ENCODE data around the gene UGT1A4. TPM values are rescaled to one million over a fixed set of nuclear protein-coding genes. Genes with fewer than 3 reads are reported as not detected.

Gene UGT1A4
- total RNA-seq, 1 donor from 2014 or later, result not detected

GRCh38 chr2:233764264-233764663, 45.7 kb downstream of the UGT1A4 start:
- Mint-ChIP-seq H3K36me3 (ENCODE audit: low read depth) (no peaks in the 10 kb centered on the region), H3K27ac (no peak overlapping the region), H3K9me3 (no peaks in the 10 kb centered on the region), H3K27me3 (ENCODE audit: low read depth) (peaks cover 6% of the 10 kb centered on the region), H3K4me1 (ENCODE audit: low read depth) (peaks cover 3% of the 10 kb centered on the region), H3K4me3 (ENCODE audit: low read depth) (no peak overlapping the region)
- DNase-seq (ENCODE audit: low spot score), result no peak
- intact Hi-C loops (cut with micrococcal nuclease), result no loop called here

- peaks cover 6% of the 10 kb centered on the region for H3K27me3 Mint-ChIP-seq (ENCODE audit: low read depth)
- DNase-seq (ENCODE audit: low spot score), result no peak
- H3K4me1 Mint-ChIP-seq (ENCODE audit: low read depth), result peaks cover 3% of the 10 kb centered on the region
- no peak overlapping the region for H3K4me3 Mint-ChIP-seq (ENCODE audit: low read depth)
- intact Hi-C loops (cut with micrococcal nuclease), result no loop called here
- no peaks in the 10 kb centered on the region for H3K9me3 Mint-ChIP-seq
- H3K36me3 Mint-ChIP-seq (ENCODE audit: low read depth), result no peaks in the 10 kb centered on the region
- no peak overlapping the region for H3K27ac Mint-ChIP-seq
Observed at GRCh38 chr2:233764761-233765160, 46.2 kb downstream of the UGT1A4 start.

GRCh38 chr2:233766416-233766815, 47.9 kb downstream of the UGT1A4 start:
- peaks cover 3% of the 10 kb centered on the region for H3K4me1 Mint-ChIP-seq (ENCODE audit: low read depth)
- no peaks in the 10 kb centered on the region for H3K9me3 Mint-ChIP-seq
- no peak overlapping the region for H3K4me3 Mint-ChIP-seq (ENCODE audit: low read depth)
- peaks cover 6% of the 10 kb centered on the region for H3K27me3 Mint-ChIP-seq (ENCODE audit: low read depth)
- no peak for DNase-seq (ENCODE audit: low spot score)
- H3K27ac Mint-ChIP-seq, result no peak overlapping the region
- no peaks in the 10 kb centered on the region for H3K36me3 Mint-ChIP-seq (ENCODE audit: low read depth)
- intact Hi-C loops (cut with micrococcal nuclease), result no loop called here

GRCh38 chr2:233768076-233768475, 49.5 kb downstream of the UGT1A4 start:
- peaks cover 6% of the 10 kb centered on the region for H3K27me3 Mint-ChIP-seq (ENCODE audit: low read depth)
- H3K9me3 Mint-ChIP-seq, result no peaks in the 10 kb centered on the region
- DNase-seq (ENCODE audit: low spot score), result no peak
- intact Hi-C loops (cut with micrococcal nuclease), result no loop called here
- peaks cover 3% of the 10 kb centered on the region for H3K4me1 Mint-ChIP-seq (ENCODE audit: low read depth)
- no peak overlapping the region for H3K27ac Mint-ChIP-seq
- H3K36me3 Mint-ChIP-seq (ENCODE audit: low read depth), result no peaks in the 10 kb centered on the region
- no peak overlapping the region for H3K4me3 Mint-ChIP-seq (ENCODE audit: low read depth)

GRCh38 chr2:233769260-233769659, 50.7 kb downstream of the UGT1A4 start:
- H3K4me1 Mint-ChIP-seq (ENCODE audit: low read depth), result peaks cover 3% of the 10 kb centered on the region
- H3K27me3 Mint-ChIP-seq (ENCODE audit: low read depth), result peaks cover 2% of the 10 kb centered on the region
- no peak overlapping the region for H3K4me3 Mint-ChIP-seq (ENCODE audit: low read depth)

GRCh38 chr2:233772153-233772552, 53.6 kb downstream of the UGT1A4 start:
- DNase-seq (ENCODE audit: low spot score), result no peak
- H3K27ac Mint-ChIP-seq, result no peak overlapping the region
- no peaks in the 10 kb centered on the region for H3K36me3 Mint-ChIP-seq (ENCODE audit: low read depth)
- intact Hi-C loops (cut with micrococcal nuclease), result no loop called here
- H3K27me3 Mint-ChIP-seq (ENCODE audit: low read depth), result no peaks in the 10 kb centered on the region
- H3K4me1 Mint-ChIP-seq (ENCODE audit: low read depth), result no peaks in the 10 kb centered on the region
- no peak overlapping the region for H3K4me3 Mint-ChIP-seq (ENCODE audit: low read depth)
- peaks cover 4% of the 10 kb centered on the region for H3K9me3 Mint-ChIP-seq

More at GRCh38 chr2:233769260-233769659, 50.7 kb downstream of the UGT1A4 start:
- Mint-ChIP-seq H3K9me3 (no peaks in the 10 kb centered on the region), H3K27ac (no peak overlapping the region), H3K36me3 (ENCODE audit: low read depth) (no peaks in the 10 kb centered on the region)
- DNase-seq (ENCODE audit: low spot score), result no peak
- intact Hi-C loops (cut with micrococcal nuclease), result no loop called here

- Mint-ChIP-seq H3K4me1 (ENCODE audit: low read depth) (no peaks in the 10 kb centered on the region), H3K27me3 (ENCODE audit: low read depth) (no peaks in the 10 kb centered on the region), H3K4me3 (ENCODE audit: low read depth) (no peak overlapping the region), H3K9me3 (peaks cover 4% of the 10 kb centered on the region), H3K36me3 (ENCODE audit: low read depth) (no peaks in the 10 kb centered on the region), H3K27ac (no peak overlapping the region)
- intact Hi-C loops (cut with micrococcal nuclease), result no loop called here
- no peak for DNase-seq (ENCODE audit: low spot score)
Observed at GRCh38 chr2:233772583-233772982, 54.0 kb downstream of the UGT1A4 start.

GRCh38 chr2:233773854-233774253, 55.3 kb downstream of the UGT1A4 start:
- H3K4me3 Mint-ChIP-seq (ENCODE audit: low read depth), result no peak overlapping the region
- no peaks in the 10 kb centered on the region for H3K27me3 Mint-ChIP-seq (ENCODE audit: low read depth)
- H3K36me3 Mint-ChIP-seq (ENCODE audit: low read depth), result no peaks in the 10 kb centered on the region
- no peaks in the 10 kb centered on the region for H3K4me1 Mint-ChIP-seq (ENCODE audit: low read depth)
- intact Hi-C loops (cut with micrococcal nuclease), result no loop called here
- peaks cover 4% of the 10 kb centered on the region for H3K9me3 Mint-ChIP-seq
- no peak overlapping the region for H3K27ac Mint-ChIP-seq
- DNase-seq (ENCODE audit: low spot score), result no peak

GRCh38 chr2:233775414-233775813, 56.9 kb downstream of the UGT1A4 start:
- no peaks in the 10 kb centered on the region for H3K4me1 Mint-ChIP-seq (ENCODE audit: low read depth)
- no peak overlapping the region for H3K4me3 Mint-ChIP-seq (ENCODE audit: low read depth)
- no peaks in the 10 kb centered on the region for H3K27me3 Mint-ChIP-seq (ENCODE audit: low read depth)
- H3K36me3 Mint-ChIP-seq (ENCODE audit: low read depth), result no peaks in the 10 kb centered on the region
- no peak for DNase-seq (ENCODE audit: low spot score)
- no peak overlapping the region for H3K27ac Mint-ChIP-seq
- H3K9me3 Mint-ChIP-seq, result peaks cover 4% of the 10 kb centered on the region
- intact Hi-C loops (cut with micrococcal nuclease), result no loop called here

GRCh38 chr2:233778030-233778429, 59.5 kb downstream of the UGT1A4 start, which contains the start of gene MROH2A:
MROH2A (plus strand) TSS chr2:233778330; CDS start chr2:233779359, 1,029 bp downstream.
- Mint-ChIP-seq H3K27me3 (ENCODE audit: low read depth) (peaks cover 4% of the 10 kb centered on the region), H3K27ac (no peak within 1 kb of the TSS), H3K36me3 (ENCODE audit: low read depth) (no peaks in the 10 kb centered on the region), H3K4me3 (ENCODE audit: low read depth) (no peak within 1 kb of the TSS), H3K9me3 (peaks cover 4% of the 10 kb centered on the region), H3K4me1 (ENCODE audit: low read depth) (no peaks in the 10 kb centered on the region)
- DNase-seq (ENCODE audit: low spot score), result no peak
- intact Hi-C loops (cut with micrococcal nuclease), result no loop called here

GRCh38 chr2:233779722-233780121, 61.2 kb downstream of the UGT1A4 start:
- H3K27ac Mint-ChIP-seq, result no peak overlapping the region
- H3K4me1 Mint-ChIP-seq (ENCODE audit: low read depth), result no peaks in the 10 kb centered on the region
- no peaks in the 10 kb centered on the region for H3K36me3 Mint-ChIP-seq (ENCODE audit: low read depth)
- intact Hi-C loops (cut with micrococcal nuclease), result no loop called here
- no peak overlapping the region for H3K4me3 Mint-ChIP-seq (ENCODE audit: low read depth)
- H3K27me3 Mint-ChIP-seq (ENCODE audit: low read depth), result peaks cover 4% of the 10 kb centered on the region
- peaks cover 4% of the 10 kb centered on the region for H3K9me3 Mint-ChIP-seq
- DNase-seq (ENCODE audit: low spot score), result no peak

GRCh38 chr2:233780771-233781170, 62.2 kb downstream of the UGT1A4 start:
- no peaks in the 10 kb centered on the region for H3K36me3 Mint-ChIP-seq (ENCODE audit: low read depth)
- H3K4me3 Mint-ChIP-seq (ENCODE audit: low read depth), result no peak overlapping the region
- H3K27me3 Mint-ChIP-seq (ENCODE audit: low read depth), result peaks cover 4% of the 10 kb centered on the region
- no peak overlapping the region for H3K27ac Mint-ChIP-seq
- intact Hi-C loops (cut with micrococcal nuclease), result no loop called here
- H3K9me3 Mint-ChIP-seq, result peaks cover 4% of the 10 kb centered on the region
- H3K4me1 Mint-ChIP-seq (ENCODE audit: low read depth), result no peaks in the 10 kb centered on the region
- no peak for DNase-seq (ENCODE audit: low spot score)

- no peaks in the 10 kb centered on the region for H3K27me3 Mint-ChIP-seq (ENCODE audit: low read depth)
- H3K9me3 Mint-ChIP-seq, result peaks cover 5% of the 10 kb centered on the region
- no peak overlapping the region for H3K27ac Mint-ChIP-seq
- DNase-seq (ENCODE audit: low spot score), result no peak
- intact Hi-C loops (cut with micrococcal nuclease), result no loop called here
- no peaks in the 10 kb centered on the region for H3K36me3 Mint-ChIP-seq (ENCODE audit: low read depth)
- no peak overlapping the region for H3K4me3 Mint-ChIP-seq (ENCODE audit: low read depth)
- H3K4me1 Mint-ChIP-seq (ENCODE audit: low read depth), result no peaks in the 10 kb centered on the region
Observed at GRCh38 chr2:233789554-233789953, 71.0 kb downstream of the UGT1A4 start.
